ENCODE data around the gene B9D1. TPM values are rescaled to one million over a fixed set of nuclear protein-coding genes. Genes with fewer than 3 reads are reported as not detected.

Gene B9D1
- total RNA-seq, 1 donor from 2014 or later, result 22.6 TPM

DNA sequence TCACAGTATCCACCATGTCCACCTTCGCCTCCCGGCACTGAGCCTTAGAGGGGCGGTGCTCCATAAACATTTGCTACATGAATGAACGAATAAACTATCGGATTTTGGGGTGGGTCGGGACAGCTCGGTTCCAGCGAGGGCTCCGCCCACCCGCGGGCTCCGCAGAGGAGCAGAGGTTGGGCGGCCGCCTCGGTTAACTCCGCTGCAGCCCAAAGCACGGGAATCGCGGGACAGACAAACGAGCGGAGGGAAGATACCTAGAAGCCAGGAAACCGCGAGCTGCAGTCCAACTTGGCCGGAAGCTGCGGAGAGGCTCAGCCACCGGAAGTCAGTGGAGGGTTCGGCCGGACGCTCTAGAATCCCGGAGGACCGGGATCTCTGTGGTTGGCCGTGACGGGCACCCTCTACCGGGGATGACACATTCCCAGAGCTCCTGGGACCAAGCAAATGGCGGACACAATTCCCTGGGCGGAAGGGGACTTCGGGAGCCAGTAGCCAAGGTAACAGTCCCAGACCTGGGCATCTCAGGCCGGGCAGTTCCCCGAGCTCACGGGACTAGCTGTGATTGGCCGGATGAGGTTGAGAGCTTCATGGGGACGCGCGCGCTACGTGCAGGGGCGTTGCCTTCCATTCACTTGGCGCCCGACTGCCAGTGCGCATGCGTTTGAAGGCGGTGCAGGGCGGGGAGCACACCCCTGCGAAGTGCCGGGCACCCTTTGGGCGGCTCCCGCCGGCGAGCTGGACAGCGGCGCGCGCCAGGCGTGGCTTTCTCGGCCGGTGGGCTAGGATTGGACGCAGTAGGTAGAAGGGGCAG, 15.3 kb upstream of the B9D1 start:
- peak; percentile 80 for DNase-seq (ENCODE audit: extremely low read depth, low read depth, low spot score)

DNA sequence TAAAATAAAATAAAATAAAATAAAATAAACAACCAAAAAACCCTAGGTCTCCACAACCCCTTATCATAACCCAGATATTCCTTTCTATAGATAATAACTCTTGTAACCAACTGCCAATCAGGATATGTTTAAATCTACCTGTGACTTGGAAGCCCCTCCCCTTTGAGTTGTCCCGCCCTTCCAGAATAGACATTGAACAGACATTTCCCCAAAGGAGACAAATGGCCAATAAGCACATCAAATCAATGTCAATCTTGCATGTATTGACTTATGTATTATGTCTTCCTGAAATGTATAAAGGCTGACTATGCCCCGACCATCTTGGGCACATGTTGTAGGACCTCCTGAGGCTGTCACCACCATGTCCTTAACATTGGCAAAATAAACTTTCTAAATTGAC, 14.3 kb upstream of the B9D1 start:
- no peak for DNase-seq (ENCODE audit: extremely low read depth, low read depth, low spot score)

DNA sequence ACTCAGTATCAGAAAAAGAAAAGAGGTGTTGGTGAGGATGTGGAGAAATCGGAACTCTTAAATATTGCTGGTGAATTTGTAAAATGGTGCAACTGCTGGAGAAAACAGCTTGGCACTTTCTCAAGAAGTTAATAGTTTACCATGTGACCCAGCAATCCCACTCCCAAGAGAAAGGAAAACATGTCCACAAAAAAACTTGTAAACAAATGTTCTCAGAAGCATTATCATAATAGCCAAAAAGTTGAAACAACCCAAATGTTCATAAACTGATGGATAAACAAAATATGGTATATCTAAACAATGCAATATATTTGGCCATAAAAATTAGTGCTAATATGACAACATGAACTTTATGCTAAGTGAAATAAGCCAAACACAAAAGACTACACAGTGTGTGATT, 13.2 kb upstream of the B9D1 start:
- no peak for DNase-seq (ENCODE audit: extremely low read depth, low read depth, low spot score)

DNA sequence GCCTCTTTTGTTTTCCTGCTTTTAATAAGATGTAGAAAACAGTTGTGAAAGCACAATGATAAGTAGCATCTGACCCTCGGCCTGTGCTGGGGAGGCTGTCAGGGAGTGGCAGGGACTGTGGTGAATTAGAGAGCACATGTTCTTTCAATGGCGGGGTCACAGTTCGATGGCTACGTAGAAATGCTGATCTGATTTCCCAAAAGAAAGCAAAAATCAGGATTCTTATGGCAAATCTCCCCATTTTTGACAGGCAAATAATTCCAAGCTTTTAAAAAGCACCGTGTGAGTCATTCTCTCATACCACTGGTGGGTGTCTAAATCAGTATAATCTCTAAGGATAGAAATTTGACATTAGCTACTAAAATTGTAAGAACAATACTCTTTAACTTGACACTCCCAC, 11.6 kb upstream of the B9D1 start:
- DNase-seq (ENCODE audit: extremely low read depth, low read depth, low spot score), result no peak

DNA sequence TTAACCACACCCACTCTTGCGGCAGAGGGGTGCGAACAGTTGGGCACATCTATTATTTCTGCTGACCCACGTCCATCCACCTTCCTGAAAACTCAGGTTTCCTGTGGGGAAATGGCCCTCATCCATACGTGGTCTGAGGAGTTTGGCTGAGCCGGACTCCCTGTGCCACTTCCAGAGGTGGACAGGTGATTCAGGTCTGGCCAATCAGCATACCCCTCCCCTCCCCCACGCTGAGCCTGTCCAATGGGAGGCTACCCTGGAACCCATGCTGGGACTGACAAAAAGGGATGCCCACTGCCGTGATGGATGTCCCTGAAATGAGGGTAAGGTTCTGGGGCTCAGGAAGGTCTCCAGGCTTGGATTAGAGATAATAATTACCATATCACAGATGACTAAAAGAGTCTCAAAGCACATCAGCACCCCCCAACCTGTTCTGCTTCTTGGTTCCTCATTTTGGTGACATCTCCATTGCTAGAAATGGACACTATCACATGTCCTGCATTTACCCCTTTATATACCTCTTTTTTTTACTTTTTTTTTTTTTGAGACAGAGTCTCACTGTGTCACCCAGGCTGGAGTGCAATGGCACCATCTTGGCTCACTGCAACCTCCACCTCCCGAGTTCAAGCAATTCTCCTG, 10.5 kb upstream of the B9D1 start:
- DNase-seq (ENCODE audit: extremely low read depth, low read depth, low spot score), result no peak

DNA sequence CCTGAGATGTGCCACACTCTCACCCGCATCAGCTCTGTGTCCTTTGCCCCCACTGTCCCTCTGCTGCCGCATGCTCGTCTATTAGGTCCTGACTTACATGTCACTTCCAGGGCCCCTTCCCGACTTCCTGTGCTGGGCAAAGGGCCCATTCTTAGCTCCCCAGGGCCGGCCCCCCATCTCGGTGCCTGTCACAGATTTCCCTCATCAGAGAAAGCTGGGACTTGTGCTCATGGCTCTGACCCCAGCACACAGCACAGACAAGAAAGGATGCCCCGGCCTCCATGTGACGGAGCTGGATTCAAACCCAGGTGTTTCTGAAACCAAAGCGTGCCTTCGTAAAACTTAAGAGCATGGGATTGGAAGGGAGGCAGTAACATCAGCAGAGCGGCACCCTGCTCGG, 9.9 kb upstream of the B9D1 start:
- no peak for DNase-seq (ENCODE audit: extremely low read depth, low read depth, low spot score)

DNA sequence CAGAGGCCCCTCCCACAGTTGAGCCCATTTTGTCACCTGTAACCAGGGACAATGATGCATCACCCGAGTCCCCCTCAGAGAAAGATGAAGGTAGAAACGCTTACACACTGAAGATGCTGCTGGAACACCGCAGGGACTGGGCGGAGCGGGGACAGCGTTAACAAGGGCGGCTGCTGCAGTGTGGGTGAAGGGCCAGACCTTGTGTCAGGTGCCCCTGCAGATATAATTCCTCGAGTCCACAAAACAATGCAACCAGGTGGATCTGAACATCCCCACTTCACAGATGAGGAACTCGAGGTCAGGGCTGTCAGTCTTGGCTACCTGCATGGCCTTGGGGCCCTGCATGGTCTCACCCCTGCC, 9.5 kb upstream of the B9D1 start:
- DNase-seq (ENCODE audit: extremely low read depth, low read depth, low spot score), result no peak

DNA sequence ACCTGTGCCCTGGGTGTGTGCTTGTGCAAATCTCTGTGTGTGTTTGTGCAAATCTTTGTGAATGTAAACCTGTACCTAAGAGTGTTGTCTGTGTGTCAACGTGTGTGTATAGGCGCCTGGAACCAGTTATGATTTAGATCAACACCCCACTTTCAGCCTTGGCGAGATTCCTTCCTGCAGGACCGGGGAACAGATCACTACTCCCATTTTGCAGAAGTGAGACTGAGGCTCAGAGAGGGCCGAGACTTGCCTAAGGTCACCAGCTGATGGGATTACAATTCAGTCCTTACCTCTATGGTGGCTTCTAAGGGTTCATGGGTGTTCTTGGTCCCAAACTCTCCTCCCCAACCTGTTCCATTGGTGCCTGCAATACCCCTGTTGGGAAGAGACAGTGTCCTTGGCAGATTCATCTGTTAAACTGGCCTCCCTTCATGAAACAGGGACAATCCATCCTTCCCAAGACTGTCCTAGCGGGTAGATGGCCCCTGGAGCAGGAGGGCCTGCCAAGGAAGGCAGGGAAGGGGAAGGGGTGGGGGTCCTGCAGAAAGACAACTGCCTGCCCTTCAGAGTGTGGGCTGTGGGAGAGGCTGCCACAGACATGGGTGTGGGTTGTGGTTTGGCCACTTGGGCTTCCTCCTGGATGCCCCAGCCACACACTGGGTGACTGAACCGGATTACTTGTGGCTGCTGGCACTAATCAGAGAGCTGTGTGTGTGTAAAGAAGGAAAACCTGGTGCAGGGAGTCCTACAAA, 8.9 kb upstream of the B9D1 start:
- DNase-seq (ENCODE audit: extremely low read depth, low read depth, low spot score), result no peak

DNA sequence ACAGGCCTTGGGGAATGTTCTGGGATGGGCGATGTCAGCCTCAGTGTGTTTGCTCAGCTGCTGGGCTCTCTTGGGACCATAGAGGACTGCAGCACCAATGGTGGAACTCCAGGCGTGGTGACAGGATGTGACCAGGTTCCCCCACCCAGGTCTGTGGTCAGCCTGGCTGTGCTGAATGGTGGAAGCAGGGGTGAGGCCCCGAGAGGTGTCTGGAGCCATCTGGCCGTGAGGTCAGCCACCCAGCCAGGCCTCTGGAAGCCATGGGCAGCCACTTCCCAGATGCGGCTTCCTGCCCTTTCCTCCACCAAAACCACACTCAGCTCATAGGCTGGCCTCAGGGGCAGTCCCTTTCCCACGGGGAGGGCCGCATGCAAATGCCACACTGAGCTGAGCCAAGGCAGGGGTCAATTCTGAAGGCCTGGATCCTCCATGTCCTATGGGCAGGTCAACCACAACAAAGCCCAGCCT, 8.0 kb upstream of the B9D1 start:
- DNase-seq (ENCODE audit: extremely low read depth, low read depth, low spot score), result no peak

DNA sequence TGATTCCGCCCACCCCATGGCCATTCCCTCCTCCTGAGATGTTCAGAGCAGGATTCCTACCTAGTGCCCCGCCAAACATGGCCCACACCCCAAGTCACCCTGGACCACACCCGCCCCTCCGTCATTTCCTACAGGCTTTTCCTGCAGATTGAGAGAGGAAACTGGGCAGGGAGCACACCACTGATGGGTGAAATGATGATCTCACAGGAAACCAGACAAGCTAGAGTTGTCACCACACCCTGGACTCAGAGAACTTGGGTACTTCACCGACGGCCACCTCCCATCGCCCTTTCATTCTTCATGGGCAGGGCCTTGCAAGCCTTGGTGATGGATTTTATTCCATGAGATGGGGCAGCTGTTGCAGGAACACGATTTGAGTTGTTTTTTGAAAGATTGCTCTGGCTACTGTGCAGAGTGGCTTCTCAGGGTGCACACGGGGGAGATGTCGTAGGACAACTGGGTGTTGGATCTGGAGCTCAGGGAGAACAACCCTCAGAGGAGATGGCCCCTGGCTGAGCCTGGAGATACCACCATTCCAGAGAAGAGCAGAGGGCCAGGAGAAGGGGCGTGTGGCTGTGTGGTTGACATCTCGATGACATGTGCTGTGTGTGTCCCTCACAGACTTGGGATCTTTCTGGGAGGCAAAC, 7.4 kb upstream of the B9D1 start:
- no peak for DNase-seq (ENCODE audit: extremely low read depth, low read depth, low spot score)

DNA sequence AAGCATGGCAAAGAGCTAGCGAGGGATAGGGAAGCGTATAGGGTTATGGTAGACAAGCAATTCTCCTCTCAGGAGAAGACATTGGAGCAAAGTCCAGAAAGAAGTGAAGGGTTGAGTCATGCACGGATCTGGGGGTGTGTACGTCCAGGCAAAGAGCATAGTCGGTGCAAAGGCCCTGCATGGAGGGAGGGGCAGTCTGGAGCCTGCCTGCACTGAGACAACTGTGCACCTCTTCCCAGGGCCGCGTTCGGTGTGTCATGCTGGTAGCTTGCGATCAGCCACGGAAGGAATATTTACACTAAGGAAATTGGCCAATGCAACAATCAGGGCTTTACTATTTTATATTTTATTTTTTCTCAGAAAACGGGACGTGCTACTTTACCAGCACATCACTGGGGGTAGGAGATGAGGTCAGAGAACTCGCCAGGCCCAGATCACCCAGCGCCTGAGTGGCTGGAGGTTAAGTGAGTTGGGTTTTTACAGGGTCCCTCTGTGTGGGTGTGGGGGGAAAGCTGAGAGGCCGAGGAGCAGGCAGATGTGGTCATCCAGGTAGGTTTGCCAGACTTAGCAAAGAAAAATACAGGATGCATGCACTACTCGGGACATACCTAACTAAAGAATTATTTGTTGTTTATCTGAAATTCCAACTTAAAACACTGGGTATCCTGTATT, 6.7 kb upstream of the B9D1 start:
- DNase-seq (ENCODE audit: extremely low read depth, low read depth, low spot score), result no peak

DNA sequence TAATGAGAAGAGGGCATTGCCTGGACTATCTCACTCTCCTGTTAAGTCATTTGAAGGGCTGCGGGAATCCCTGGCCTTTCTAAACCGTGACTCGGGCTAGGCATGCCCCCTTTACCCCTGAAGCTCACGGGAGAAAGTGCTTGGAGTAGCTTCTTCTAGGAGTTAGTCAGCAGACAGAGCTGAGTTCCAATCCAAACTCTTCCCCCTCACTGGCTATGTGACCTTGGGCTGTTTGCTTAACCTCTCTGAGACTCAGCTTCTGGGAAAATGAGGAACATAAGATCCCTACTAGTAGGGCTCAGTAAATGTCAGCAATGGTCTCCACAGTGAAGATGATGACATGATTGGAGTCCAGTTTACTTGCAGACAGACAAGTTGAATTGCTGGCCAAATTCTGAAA, 5.7 kb upstream of the B9D1 start:
- no peak for DNase-seq (ENCODE audit: extremely low read depth, low read depth, low spot score)

DNA sequence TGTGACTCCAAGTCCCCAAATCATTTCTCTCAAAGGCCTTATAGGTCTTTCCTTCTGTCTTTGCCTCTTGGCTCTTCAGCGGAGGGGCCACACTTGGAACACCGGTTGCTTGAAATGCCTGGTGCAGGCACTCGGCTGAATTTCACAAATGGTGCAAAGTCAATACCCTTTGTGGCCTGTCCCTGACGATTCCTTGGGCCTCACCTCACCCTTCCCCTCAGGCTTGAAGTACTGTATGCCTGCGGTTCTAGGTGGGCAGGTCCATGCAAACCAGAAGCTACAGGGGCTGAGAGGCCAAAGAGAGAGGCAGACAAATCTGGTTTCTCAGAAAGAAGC, 4.1 kb upstream of the B9D1 start:
- DNase-seq (ENCODE audit: extremely low read depth, low read depth, low spot score), result no peak

DNA sequence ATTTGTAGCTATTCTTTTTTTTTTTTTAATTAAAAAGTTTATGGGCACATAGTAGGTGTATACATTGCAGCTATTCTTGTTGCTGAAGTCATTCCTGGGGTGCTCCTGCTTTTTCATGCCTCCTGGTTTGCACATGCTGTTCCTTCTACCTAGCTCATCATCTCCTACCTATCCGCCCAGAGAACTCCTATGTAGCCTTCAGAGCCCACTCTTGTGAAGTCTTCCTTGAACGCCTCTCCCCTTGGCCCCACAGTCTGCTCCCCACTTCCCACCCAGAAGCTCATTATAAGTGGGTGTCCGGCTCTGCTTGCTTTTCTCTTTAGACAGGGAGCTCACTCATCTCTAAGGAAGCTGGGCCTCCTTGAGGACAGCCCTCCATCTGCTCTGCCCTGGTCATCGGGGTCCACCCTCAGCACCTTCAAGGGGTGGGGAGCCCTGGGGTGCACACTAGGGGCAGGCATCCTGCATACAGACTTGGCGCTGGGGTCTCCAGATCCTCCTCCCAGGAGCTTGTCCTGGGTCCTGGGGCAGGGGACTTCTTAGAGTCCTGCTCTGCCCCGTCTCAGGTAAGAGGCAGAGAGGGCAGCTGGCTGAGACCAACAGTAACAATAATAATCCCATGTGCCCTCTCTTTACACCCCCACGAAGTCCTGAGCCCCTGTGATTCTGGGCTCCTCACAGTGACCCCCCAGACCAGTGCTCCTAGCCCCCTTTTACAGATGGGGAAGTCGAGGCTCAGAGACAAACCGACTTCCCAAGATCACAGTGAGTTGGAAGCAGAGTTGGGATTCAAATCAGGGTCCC, 3.5 kb upstream of the B9D1 start:
- no peak for DNase-seq (ENCODE audit: extremely low read depth, low read depth, low spot score)

DNA sequence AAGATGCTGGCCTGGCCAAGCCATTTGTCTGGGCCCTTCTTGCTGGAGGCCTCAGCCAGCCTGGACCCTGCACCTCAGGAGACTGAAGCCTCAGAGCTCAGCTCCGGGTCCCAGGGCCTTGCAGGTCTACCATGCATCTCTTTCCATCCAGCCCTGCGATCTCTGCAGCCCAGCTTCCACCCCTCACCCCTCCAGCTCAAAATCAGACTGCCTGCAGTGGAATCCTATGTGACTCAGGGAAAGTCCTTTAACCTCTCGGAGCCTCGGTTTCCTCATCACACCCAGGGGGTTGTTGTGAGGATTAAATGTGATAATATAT, 2.9 kb upstream of the B9D1 start:
- no peak for DNase-seq (ENCODE audit: extremely low read depth, low read depth, low spot score)

DNA sequence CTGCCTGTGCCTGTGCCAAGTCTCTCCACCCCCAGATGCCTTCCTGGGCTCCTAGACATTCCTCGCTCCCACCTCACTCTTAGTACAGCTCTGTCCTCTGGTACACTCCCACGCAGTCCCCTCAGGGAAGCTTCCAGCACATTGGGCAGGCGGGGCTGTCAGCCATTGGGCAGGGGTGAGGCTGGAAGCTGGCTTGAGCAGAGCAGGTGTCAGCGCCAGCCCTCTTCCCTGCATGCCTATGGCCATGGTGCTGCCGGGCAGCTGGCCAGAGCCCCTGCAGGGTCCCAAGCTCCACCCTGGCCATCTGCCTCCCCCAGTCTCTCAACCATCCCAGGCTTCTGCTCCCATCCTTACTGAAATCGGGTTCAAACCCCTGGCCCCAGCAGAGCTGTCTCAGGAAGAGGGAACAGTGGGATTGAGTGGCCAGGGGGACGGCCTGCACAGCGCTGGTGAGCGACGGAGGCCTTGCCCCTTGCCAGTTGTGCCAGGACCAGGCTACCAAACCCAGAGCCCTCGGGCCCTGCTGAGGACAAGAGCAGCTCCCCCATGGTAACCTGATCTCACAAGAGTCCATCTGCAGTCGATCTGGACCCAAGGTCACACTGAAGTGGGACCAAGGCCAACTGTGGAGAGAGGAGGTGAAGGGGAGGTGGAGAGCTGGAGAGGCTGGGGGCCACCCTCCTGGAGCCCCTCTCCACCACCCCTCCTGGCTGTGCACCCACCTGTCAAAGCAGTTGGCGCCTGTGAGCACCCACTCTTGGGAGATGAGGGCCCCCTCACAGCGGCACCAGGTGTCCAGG, 2.4 kb upstream of the B9D1 start:
- no peak for DNase-seq (ENCODE audit: extremely low read depth, low read depth, low spot score)

DNA sequence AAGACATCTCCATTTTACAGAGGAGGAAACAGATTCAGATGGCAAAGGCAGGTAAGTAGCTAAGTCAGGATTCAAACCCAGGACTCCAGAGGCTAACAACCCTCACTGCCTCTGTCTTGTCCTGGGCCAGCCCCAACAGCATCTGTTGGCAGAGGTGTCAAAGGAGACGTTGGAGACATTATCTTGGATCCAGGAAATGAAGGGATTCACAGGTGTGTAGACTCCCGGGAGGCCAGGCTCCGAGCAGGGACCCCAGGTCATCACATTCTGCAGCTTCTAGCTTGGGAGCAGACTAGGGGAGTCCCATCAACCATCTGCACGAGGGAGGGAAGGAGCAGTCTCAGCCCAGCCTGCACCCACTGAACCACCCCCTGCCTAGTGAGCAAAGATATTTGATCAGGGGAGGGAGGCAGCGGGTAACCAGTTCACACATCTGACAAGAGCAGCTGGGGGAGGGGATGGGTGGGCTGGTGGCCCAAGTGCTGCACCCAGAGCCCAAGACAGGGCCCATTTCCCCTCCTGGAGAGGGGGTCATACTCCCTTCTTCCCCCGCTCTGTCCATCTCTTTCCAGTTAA, 1.0 kb upstream of the B9D1 start:
- DNase-seq (ENCODE audit: extremely low read depth, low read depth, low spot score), result no peak

DNA sequence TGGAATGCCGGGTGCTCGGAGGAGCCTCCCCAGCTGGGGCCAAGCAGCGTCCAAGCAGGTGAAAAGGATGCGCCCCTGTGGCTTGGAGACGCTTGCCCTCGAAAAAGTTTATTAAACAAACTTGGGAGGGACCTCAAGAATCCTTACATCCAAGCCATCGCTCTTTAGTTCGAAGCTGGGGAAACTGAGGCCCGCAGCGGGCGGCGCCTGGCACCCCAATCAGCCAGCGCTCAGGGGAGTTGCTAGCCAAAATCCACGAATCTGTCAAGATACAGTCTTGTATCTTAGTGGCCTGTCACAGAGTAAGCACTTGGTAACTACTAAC, 553 bp upstream of the B9D1 start:
- no peak for DNase-seq (ENCODE audit: extremely low read depth, low read depth, low spot score)

DNA sequence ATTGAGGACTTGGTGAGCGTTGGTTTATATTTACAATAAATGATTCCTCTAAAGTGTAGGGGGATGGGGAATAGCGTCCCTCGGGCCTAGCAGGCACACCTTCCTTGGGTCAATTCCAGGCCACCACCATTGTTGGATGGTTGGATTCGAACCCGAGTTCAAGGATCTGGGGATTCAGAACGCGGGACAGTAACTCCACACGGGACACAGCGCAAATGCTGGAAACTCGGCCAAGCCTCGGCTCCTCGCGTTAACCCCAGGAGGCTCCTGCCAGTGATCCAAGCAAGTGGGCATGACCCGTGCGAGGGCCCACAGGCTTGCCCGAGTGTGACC, 613 bp downstream of the B9D1 start:
- no peak for DNase-seq (ENCODE audit: extremely low read depth, low read depth, low spot score)

Data from glomerular endothelial cell (primary cell).